SU-DHL-6 (cell line): ENCODE data around the gene HOXD11.

Experiments used
- H2AFZ ChIP-seq: fragments of 200-600 bp; sonication (generic); 2 replicates; pipeline ENCODE4 v1.6.1; 2014; ENCODE audit warnings: low read depth, mild to moderate bottlenecking, moderate library complexity, mixed read lengths, antibody characterized with exemption, low read length; ENCODE audit not compliant: severe bottlenecking
- H3F3A ChIP-seq: fragments of 200-600 bp; shearing (Covaris generic); 2 replicates; pipeline ENCODE4 v1.6.0; 2016; ENCODE audit warnings: antibody characterized with exemption, mild to moderate bottlenecking; ENCODE audit not compliant: insufficient read depth
- H3K27ac ChIP-seq: fragments of 200-600 bp; sonication (generic); 2 replicates; pipeline ENCODE4 v1.5.1; 2016; ENCODE audit warnings: low read depth, mild to moderate bottlenecking, low read length, moderate library complexity, mixed read lengths
- H3K27me3 ChIP-seq: fragments of 200-600 bp; sonication (generic), shearing (Covaris generic); 2 replicates; pipeline ENCODE4 v1.6.0; 2014; ENCODE audit warnings: mild to moderate bottlenecking, low read length
- H3K36me3 ChIP-seq: fragments of 200-600 bp; sonication (generic); 2 replicates; pipeline ENCODE4 v1.6.1; 2014; ENCODE audit warnings: mild to moderate bottlenecking, low read length, mixed read lengths
- H3K4me2 ChIP-seq: fragments of 300-600, 200-600 bp; shearing (Covaris generic), sonication (generic); 2 replicates; pipeline ENCODE4 v1.6.0; 2014; ENCODE audit warnings: low read length, low read depth, mild to moderate bottlenecking; ENCODE audit not compliant: poor library complexity, severe bottlenecking
- H3K4me3 ChIP-seq: fragments of 200-600 bp; sonication (generic); 2 replicates; pipeline ENCODE4 v1.5.1; 2014; ENCODE audit warnings: antibody characterized with exemption, low read length, mild to moderate bottlenecking, mixed read lengths; ENCODE audit not compliant: insufficient read depth, poor library complexity, severe bottlenecking
- H3K79me2 ChIP-seq: fragments of 200-600 bp; sonication (generic); 2 replicates; pipeline ENCODE4 v1.6.1; 2014; ENCODE audit warnings: mild to moderate bottlenecking, low read length, moderate library complexity; ENCODE audit not compliant: insufficient read depth
- H3K9ac ChIP-seq: fragments of 200-600 bp; sonication (generic); 2 replicates; pipeline ENCODE4 v1.7.0; 2014; ENCODE audit warnings: mild to moderate bottlenecking, low read length
- H3K9me2 ChIP-seq: fragments of 200-600 bp; sonication (generic); replicated peaks from 2 replicates; pipeline ENCODE4 v1.6.1; 2014; ENCODE audit warnings: low read length; ENCODE audit not compliant: insufficient read depth
- H3K9me3 ChIP-seq: fragments of 200-600 bp; sonication (generic); 2 replicates; pipeline ENCODE4 v1.6.1; 2014; ENCODE audit warnings: low read length, mixed read lengths; ENCODE audit not compliant: insufficient read depth
- H4K20me1 ChIP-seq: fragments of 200-600 bp; sonication (generic); 2 replicates; pipeline ENCODE4 v1.6.1; 2014; ENCODE audit warnings: low read depth, mild to moderate bottlenecking, antibody characterized with exemption, low read length, moderate library complexity, mixed read lengths
- EZH2phosphoT487 ChIP-seq: fragments of 200-600 bp; sonication (generic), shearing (Covaris generic); conservative IDR thresholded peaks from 2 replicates; pipeline ENCODE4 v1.6.1; 2018; ENCODE audit warnings: mild to moderate bottlenecking, antibody characterized with exemption, low read length, moderate library complexity, mixed read lengths
- TF ChIP-seq, protein P1 (sequence below): fragments of 200-600 bp; sonication (generic); IDR thresholded peaks from one replicate; pipeline ENCODE4 v1.5.1; 2017; ENCODE audit warnings: antibody characterized with exemption, mild to moderate bottlenecking, low read length, moderate library complexity; ENCODE audit not compliant: insufficient read depth, poor library complexity, severe bottlenecking

Gene HOXD11

DNA sequence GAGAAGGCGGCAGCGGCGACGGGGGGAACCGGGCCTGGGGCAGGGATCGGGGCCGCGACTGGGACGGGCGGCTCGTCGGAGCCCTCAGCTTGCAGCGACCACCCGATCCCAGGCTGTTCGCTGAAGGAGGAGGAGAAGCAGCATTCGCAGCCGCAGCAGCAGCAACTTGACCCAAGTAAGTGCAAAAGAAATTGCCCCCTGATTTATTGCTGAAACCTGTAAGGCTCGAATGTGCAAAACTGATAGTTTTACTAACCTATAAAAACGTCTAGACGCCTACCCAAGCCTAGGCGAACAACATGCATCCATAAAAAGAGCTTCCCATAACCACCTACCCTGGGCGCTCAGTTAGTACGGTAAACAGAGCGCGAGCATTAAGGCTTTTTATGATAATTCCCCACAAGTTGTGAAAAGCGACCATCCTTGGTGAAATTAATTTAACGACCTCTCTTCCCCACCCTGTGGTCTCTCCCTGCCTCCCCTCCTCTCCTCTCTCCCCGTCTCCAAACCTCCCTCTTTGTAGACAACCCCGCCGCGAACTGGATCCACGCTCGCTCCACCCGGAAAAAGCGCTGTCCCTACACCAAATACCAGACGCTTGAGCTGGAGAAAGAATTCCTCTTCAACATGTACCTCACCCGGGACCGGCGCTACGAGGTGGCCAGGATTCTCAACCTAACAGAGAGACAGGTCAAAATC lies 16.5 kb downstream of the HOXD11 start:
- H3K4me3 ChIP-seq, result no peak overlapping the region
- H3K79me2 ChIP-seq, result no peaks in the 10 kb centered on the region
- H2AFZ ChIP-seq, result no peak overlapping the region
- H3K9ac ChIP-seq, result no peak overlapping the region
- H4K20me1 ChIP-seq, result no peaks in the 10 kb centered on the region
- H3F3A ChIP-seq, result no peaks in the 10 kb centered on the region
- no peak for TF ChIP-seq EZH2phosphoT487
- TF ChIP-seq, protein P1, sequence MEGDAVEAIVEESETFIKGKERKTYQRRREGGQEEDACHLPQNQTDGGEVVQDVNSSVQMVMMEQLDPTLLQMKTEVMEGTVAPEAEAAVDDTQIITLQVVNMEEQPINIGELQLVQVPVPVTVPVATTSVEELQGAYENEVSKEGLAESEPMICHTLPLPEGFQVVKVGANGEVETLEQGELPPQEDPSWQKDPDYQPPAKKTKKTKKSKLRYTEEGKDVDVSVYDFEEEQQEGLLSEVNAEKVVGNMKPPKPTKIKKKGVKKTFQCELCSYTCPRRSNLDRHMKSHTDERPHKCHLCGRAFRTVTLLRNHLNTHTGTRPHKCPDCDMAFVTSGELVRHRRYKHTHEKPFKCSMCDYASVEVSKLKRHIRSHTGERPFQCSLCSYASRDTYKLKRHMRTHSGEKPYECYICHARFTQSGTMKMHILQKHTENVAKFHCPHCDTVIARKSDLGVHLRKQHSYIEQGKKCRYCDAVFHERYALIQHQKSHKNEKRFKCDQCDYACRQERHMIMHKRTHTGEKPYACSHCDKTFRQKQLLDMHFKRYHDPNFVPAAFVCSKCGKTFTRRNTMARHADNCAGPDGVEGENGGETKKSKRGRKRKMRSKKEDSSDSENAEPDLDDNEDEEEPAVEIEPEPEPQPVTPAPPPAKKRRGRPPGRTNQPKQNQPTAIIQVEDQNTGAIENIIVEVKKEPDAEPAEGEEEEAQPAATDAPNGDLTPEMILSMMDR, result no peak
- no peaks in the 10 kb centered on the region for H3K9me3 ChIP-seq
- no peak overlapping the region for H3K4me2 ChIP-seq
- H3K27me3 ChIP-seq, result no peaks in the 10 kb centered on the region
- no peak overlapping the region for H3K27ac ChIP-seq
- H3K36me3 ChIP-seq, result no peaks in the 10 kb centered on the region
- no peaks in the 10 kb centered on the region for H3K9me2 ChIP-seq

DNA sequence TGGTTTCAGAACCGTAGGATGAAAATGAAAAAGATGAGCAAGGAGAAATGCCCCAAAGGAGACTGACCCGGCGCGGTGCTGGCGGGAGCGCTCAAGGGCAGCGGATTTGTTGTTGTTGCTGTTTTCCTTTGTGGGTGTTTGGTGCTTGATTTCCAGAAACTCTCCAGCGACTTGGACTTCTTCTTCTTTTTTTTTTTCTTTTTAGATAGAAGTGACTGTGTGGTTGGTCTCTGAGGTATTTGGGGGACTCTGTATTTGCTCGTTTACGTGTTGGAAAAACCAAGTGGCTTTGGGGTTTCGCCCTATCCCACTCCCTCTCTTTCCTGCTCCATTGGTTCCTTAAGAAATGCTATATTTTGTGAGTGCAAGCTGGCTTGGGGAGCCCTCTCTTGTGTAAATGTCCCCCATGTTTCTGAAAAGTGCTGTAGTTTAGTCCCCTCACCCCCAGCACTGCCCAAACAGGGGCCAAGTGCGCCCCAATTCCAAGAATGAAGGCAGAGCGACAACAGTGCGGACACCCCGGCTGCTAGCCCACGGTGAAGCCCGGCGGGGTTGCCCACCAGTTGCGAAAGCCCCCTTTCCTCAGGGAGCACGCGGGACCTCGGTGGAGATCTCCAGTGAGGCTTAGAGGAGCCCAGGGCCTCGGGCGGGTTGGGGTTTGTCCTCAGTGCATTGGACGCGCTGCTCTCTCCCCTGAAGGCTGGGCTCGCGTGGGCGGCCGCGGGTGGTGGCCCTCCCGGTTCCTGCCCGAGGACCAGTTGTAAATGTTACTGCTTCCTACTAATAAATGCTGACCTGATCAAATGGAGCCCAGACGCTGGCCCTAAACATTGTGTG lies 17.2 kb downstream of the HOXD11 start:
- Histone ChIP-seq H3K36me3 (no peaks in the 10 kb centered on the region), H3K9ac (no peak overlapping the region), H3K9me3 (no peaks in the 10 kb centered on the region), H3K27me3 (no peaks in the 10 kb centered on the region), H3K4me2 (no peak overlapping the region), H3K9me2 (no peaks in the 10 kb centered on the region), H4K20me1 (no peaks in the 10 kb centered on the region), H3K79me2 (no peaks in the 10 kb centered on the region), H3K27ac (no peak overlapping the region), H3F3A (no peaks in the 10 kb centered on the region), H2AFZ (no peak overlapping the region), H3K4me3 (no peak overlapping the region)
- TF ChIP-seq, protein P1, result no peak
- no peak for TF ChIP-seq EZH2phosphoT487

DNA sequence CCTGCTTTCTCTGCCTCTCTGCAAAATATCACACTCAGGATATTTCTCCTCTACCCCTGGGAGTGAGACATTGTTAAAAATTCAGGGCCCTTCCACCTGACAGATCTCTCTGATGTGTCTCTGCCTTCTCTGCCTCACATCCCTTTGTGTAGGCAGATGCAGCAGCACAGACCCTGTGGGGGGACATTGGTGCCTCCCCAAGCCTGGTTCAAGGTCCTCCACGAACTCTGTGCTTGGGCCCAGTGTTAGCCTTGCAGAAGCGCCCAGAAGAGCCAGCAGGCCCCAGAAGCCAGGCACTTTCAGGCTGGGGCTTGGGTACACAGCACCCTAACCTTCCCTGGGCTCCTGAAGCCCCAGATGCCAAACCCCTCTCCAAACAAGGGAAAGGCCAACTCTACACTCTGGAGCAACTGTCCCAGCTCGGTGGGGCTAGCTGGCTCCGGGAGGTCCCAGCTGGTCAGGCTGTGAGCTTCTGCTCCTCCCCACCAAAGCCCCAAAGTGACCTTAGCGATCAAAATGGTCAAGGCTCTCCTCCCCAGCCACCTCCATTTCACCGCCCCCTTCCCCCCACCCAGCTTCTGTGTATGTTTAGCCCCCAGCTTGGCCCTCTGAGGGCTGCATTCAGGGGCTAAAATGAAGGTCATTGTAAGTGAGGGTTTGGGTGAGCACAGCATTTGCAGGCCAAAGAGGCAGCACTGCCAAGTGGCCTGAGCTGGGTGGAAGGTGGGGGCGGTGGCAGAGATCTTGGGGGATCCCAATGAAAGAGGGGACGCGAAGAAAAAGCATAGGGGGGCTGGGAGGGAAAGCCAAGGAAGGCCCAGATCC lies 18.1 kb downstream of the HOXD11 start:
- Histone ChIP-seq H3K4me3 (no peak overlapping the region), H3K4me2 (no peak overlapping the region), H3K9ac (no peak overlapping the region), H3K9me3 (no peaks in the 10 kb centered on the region), H3K79me2 (no peaks in the 10 kb centered on the region), H4K20me1 (no peaks in the 10 kb centered on the region), H3K27ac (no peak overlapping the region), H3F3A (no peaks in the 10 kb centered on the region), H2AFZ (no peak overlapping the region), H3K27me3 (no peaks in the 10 kb centered on the region), H3K9me2 (no peaks in the 10 kb centered on the region), H3K36me3 (no peaks in the 10 kb centered on the region)
- no peak for TF ChIP-seq EZH2phosphoT487
- TF ChIP-seq, protein P1, result no peak
